ENCODE measurements around the gene SNX7. TPM values are rescaled to one million over a fixed set of nuclear protein-coding genes. Genes with fewer than 3 reads are reported as not detected.

SNX7 gene
- polyA plus RNA-seq, 3 donors: 0.04 to 3.9 (median 0.15) TPM

- Mint-ChIP-seq H3K4me3 (no peak overlapping the region), H3K27me3 (ENCODE audit: low read depth in 3 of 3) (peaks cover 0 to 3% (median 2%) of the 10 kb centered on the region in 3 donors), H3K4me1 (peaks cover 19% of the 10 kb centered on the region), H3K27ac (no peak overlapping the region), H3K36me3 (no peaks in the 10 kb centered on the region), H3K9me3 (no peaks in the 10 kb centered on the region)
- peaks cover 16 to 21% of the 10 kb centered on the region in 2 donors for H3K4me1 ChIP-seq (ENCODE audit: control insufficient read depth in 1 of 2, insufficient read depth in 2 of 2, low read length in 2 of 2)
- H3K27ac ChIP-seq (ENCODE audit: low read depth in 1 of 2, low read length in 2 of 2): no peak overlapping the region
- no peaks in the 10 kb centered on the region for H4K20me1 ChIP-seq (ENCODE audit: insufficient read depth, low read length)
- H3K4me2 ChIP-seq (replicated peaks; ENCODE audit: extremely low read depth, low read length, poor library complexity, severe bottlenecking): no peak overlapping the region
- H3K9ac ChIP-seq (ENCODE audit: insufficient read depth, low read length, poor library complexity, severe bottlenecking): no peak overlapping the region
- H3K4me3 ChIP-seq (replicated peaks in 1 of 3; ENCODE audit: low read depth in 2 of 3, low read length in 3 of 3): no peak overlapping the region
- no peak overlapping the region for H2AFZ ChIP-seq (ENCODE audit: insufficient read depth, low read depth, low read length, poor library complexity, severe bottlenecking)
- no peaks in the 10 kb centered on the region for H3K79me2 ChIP-seq (ENCODE audit: insufficient read depth, low read length)
- WGBS (ENCODE audit: insufficient coverage): no CpG with 5 or more reads among the region's 3 CpGs
- H3K9me3 ChIP-seq (replicated peaks in 1 of 2; ENCODE audit: control insufficient read depth in 1 of 2, insufficient read depth in 1 of 2, low read length in 2 of 2): no peaks in the 10 kb centered on the region
- H3K36me3 ChIP-seq (replicated peaks in 1 of 2; ENCODE audit: control insufficient read depth in 1 of 2, insufficient read depth in 2 of 2, low read length in 2 of 2): no peaks in the 10 kb centered on the region
- intact Hi-C loops (cut with micrococcal nuclease): no loop called here
- no peaks in the 10 kb centered on the region for H3K27me3 ChIP-seq (ENCODE audit: control insufficient read depth in 2 of 2, insufficient read depth in 2 of 2, low read length in 2 of 2)
- no peak for TF ChIP-seq CTCF (IDR thresholded peaks at IDR 0.05)
- DNase-seq: no peak
Observed at GRCh38 chr1:98763488-98764150, 102.1 kb downstream of the SNX7 start.

- Histone ChIP-seq H3K9ac (ENCODE audit: insufficient read depth, low read length, poor library complexity, severe bottlenecking) (no peak overlapping the region), H3K4me2 (replicated peaks; ENCODE audit: extremely low read depth, low read length, poor library complexity, severe bottlenecking) (no peak overlapping the region), H3K27me3 (ENCODE audit: control insufficient read depth in 2 of 2, insufficient read depth in 2 of 2, low read length in 2 of 2) (no peaks in the 10 kb centered on the region), H3K79me2 (ENCODE audit: insufficient read depth, low read length) (no peaks in the 10 kb centered on the region), H3K36me3 (replicated peaks in 1 of 2; ENCODE audit: control insufficient read depth in 1 of 2, insufficient read depth in 2 of 2, low read length in 2 of 2) (no peaks in the 10 kb centered on the region), H4K20me1 (ENCODE audit: insufficient read depth, low read length) (no peaks in the 10 kb centered on the region), H3K4me1 (ENCODE audit: control insufficient read depth in 1 of 2, insufficient read depth in 2 of 2, low read length in 2 of 2) (peaks cover 16 to 21% of the 10 kb centered on the region in 2 donors), H3K27ac (ENCODE audit: low read depth in 1 of 2, low read length in 2 of 2) (no peak overlapping the region), H2AFZ (ENCODE audit: insufficient read depth, low read depth, low read length, poor library complexity, severe bottlenecking) (no peak overlapping the region), H3K4me3 (replicated peaks in 1 of 3; ENCODE audit: low read depth in 2 of 3, low read length in 3 of 3) (no peak overlapping the region), H3K9me3 (replicated peaks in 1 of 2; ENCODE audit: control insufficient read depth in 1 of 2, insufficient read depth in 1 of 2, low read length in 2 of 2) (no peaks in the 10 kb centered on the region)
- Mint-ChIP-seq H3K4me3 (no peak overlapping the region), H3K27me3 (ENCODE audit: low read depth in 3 of 3) (peaks cover 0 to 3% (median 2%) of the 10 kb centered on the region in 3 donors), H3K4me1 (peaks cover 19% of the 10 kb centered on the region), H3K9me3 (no peaks in the 10 kb centered on the region), H3K27ac (no peak overlapping the region), H3K36me3 (no peaks in the 10 kb centered on the region)
- TF ChIP-seq CTCF (IDR thresholded peaks at IDR 0.05): no peak
- WGBS (ENCODE audit: insufficient coverage): no CpG with 5 or more reads among the region's 1 CpG
- DNase-seq: no peak
- intact Hi-C loops (cut with micrococcal nuclease): no loop called here
Observed at GRCh38 chr1:98764485-98764884, 103.0 kb downstream of the SNX7 start.
